Endodermal cell (in vitro differentiated cells): ENCODE measurements around the gene ACAP2. TPM values are rescaled to one million over a fixed set of nuclear protein-coding genes. Genes with fewer than 3 reads are reported as not detected.

Source experiments
- DNase-seq: peaks from one replicate; pipeline ENCODE4 v3.0.0-alpha.2; 2017
- H3K27ac ChIP-seq: 2 replicates; pipeline ENCODE4 v1.5.1; 2013; ENCODE audit warnings: mild to moderate bottlenecking, low read depth, low read length, moderate library complexity
- H3K27me3 ChIP-seq: 2 replicates; pipeline ENCODE4 v1.6.1; 2013; ENCODE audit warnings: mild to moderate bottlenecking, low read length, moderate library complexity; ENCODE audit not compliant: insufficient read depth, control insufficient read depth, poor library complexity, severe bottlenecking
- H3K36me3 ChIP-seq: 2 replicates; pipeline ENCODE4 v1.7.0; 2013; ENCODE audit warnings: mild to moderate bottlenecking, low read length, moderate library complexity; ENCODE audit not compliant: control insufficient read depth, insufficient read depth
- H3K4me1 ChIP-seq: one replicate; pipeline ENCODE4 v1.7.0; 2013; ENCODE audit warnings: low read length; ENCODE audit not compliant: control insufficient read depth, insufficient read depth
- H3K4me3 ChIP-seq: 2 replicates; pipeline ENCODE4 v1.5.1; 2013; ENCODE audit warnings: mild to moderate bottlenecking, low read length, moderate library complexity
- H3K9ac ChIP-seq: 2 replicates; pipeline ENCODE4 v1.6.1; 2013; ENCODE audit warnings: mild to moderate bottlenecking, low read length, moderate library complexity; ENCODE audit not compliant: poor library complexity, severe bottlenecking; ENCODE audit errors: extremely low read depth
- H3K9me3 ChIP-seq: 2 replicates; pipeline ENCODE4 v1.6.1; 2013; ENCODE audit warnings: mild to moderate bottlenecking, low read length, moderate library complexity; ENCODE audit not compliant: control insufficient read depth
- H3K27ac Mint-ChIP-seq: 2 replicates; pipeline ENCODE4 v1.8.0; 2020; ENCODE audit warnings: mixed read lengths
- H3K27me3 Mint-ChIP-seq: 2 replicates; pipeline ENCODE4 v1.8.0; 2021; ENCODE audit warnings: mild to moderate bottlenecking, mixed read lengths; ENCODE audit not compliant: insufficient read depth
- H3K36me3 Mint-ChIP-seq: 2 replicates; pipeline ENCODE4 v1.8.0; 2020; ENCODE audit warnings: low read depth, mixed read lengths
- H3K4me1 Mint-ChIP-seq: 2 replicates; pipeline ENCODE4 v1.8.0; 2020; ENCODE audit warnings: mixed read lengths
- H3K4me3 Mint-ChIP-seq: 2 replicates; pipeline ENCODE4 v1.8.0; 2020; ENCODE audit warnings: mild to moderate bottlenecking, moderate library complexity, mixed read lengths
- H3K9me3 Mint-ChIP-seq: 2 replicates; pipeline ENCODE4 v1.8.0; 2020; ENCODE audit warnings: mild to moderate bottlenecking, mixed read lengths
- CTCF ChIP-seq: fragments of 200-600 bp; sonication (generic); conservative IDR thresholded peaks from 2 replicates; pipeline ENCODE4 v1.5.0; 2021; ENCODE audit warnings: antibody characterized with exemption, mild to moderate bottlenecking
- WGBS, 2 experiments: methylation state at CpG; one replicate each; pipeline versions ENCODE4 v1.1.5 to v1.1.7; 2013; ENCODE audit warnings: missing lambda C conversion rate in 2 of 2, mixed read lengths in 1 of 2; ENCODE audit not compliant: insufficient coverage in 1 of 2, insufficient read length in 1 of 2; 5-methylcytosine and 5-hydroxymethylcytosine counted together
- total RNA-seq, 2 donors: library from RNA; stranded (reverse); fragmentation: NEBNext Ultra II Directional in 1 of 2; extraction: Animal tissue kit (Norgen Biotek cat#: 25700) in 1 of 2; gene quantifications; 2 replicates in 1 of 2; 3 replicates in 1 of 2; pipeline ENCODE4 v1.2.1, GENCODE V29; 2021

ACAP2 gene
- total RNA-seq, 2 donors from 2014 or later = 61.9 to 70.5 TPM

GRCh38 chr3:195239121-195239520 lies 203.7 kb downstream of the ACAP2 start:
- peaks cover 12% of the 10 kb centered on the region for H3K36me3 ChIP-seq
- no peak overlapping the region for H3K9ac ChIP-seq
- H3K27ac ChIP-seq = no peak overlapping the region
- H3K9me3 ChIP-seq = peaks cover 4% of the 10 kb centered on the region
- peak; percentile 21 for DNase-seq
- H3K27me3 ChIP-seq = no peaks in the 10 kb centered on the region
- peaks cover 53% of the 10 kb centered on the region for H3K36me3 Mint-ChIP-seq
- H3K4me1 Mint-ChIP-seq = peaks cover 15% of the 10 kb centered on the region
- no peak overlapping the region for H3K27ac Mint-ChIP-seq
- H3K4me1 ChIP-seq = no peaks in the 10 kb centered on the region
- no peak overlapping the region for H3K4me3 Mint-ChIP-seq
- 90% methylated on average over 3 of the region's 3 CpGs; no CpG with 5 or more reads in 1 of the 2 experiments for WGBS, 2 experiments
- no peak overlapping the region for H3K4me3 ChIP-seq
- H3K9me3 Mint-ChIP-seq = peaks cover 9% of the 10 kb centered on the region
- TF ChIP-seq CTCF = no peak
- no peaks in the 10 kb centered on the region for H3K27me3 Mint-ChIP-seq

- H3K27ac ChIP-seq = no peak overlapping the region
- Mint-ChIP-seq H3K4me3 (no peak overlapping the region), H3K27ac (no peak overlapping the region), H3K9me3 (peaks cover 9% of the 10 kb centered on the region), H3K36me3 (peaks cover 50% of the 10 kb centered on the region), H3K27me3 (no peaks in the 10 kb centered on the region), H3K4me1 (peaks cover 12% of the 10 kb centered on the region)
- peaks cover 12% of the 10 kb centered on the region for H3K36me3 ChIP-seq
- H3K9ac ChIP-seq = no peak overlapping the region
- no peaks in the 10 kb centered on the region for H3K4me1 ChIP-seq
- WGBS, 2 experiments = 89 to 91% methylated on average over 7 to 10 of the region's 10 CpGs
- no peak overlapping the region for H3K4me3 ChIP-seq
- peak; percentile 20 for DNase-seq
- H3K27me3 ChIP-seq = no peaks in the 10 kb centered on the region
- peaks cover 4% of the 10 kb centered on the region for H3K9me3 ChIP-seq
- no peak for TF ChIP-seq CTCF
These were observed 204.2 kb downstream of the ACAP2 start for GRCh38 chr3:195238586-195239118.

GRCh38 chr3:195238081-195238571 lies 204.7 kb downstream of the ACAP2 start:
- H3K4me1 ChIP-seq = no peaks in the 10 kb centered on the region
- Mint-ChIP-seq H3K27me3 (no peaks in the 10 kb centered on the region), H3K27ac (peak overlapping the region; percentile 50), H3K4me1 (peaks cover 12% of the 10 kb centered on the region), H3K4me3 (no peak overlapping the region), H3K36me3 (peaks cover 47% of the 10 kb centered on the region), H3K9me3 (peaks cover 11% of the 10 kb centered on the region)
- H3K9ac ChIP-seq = no peak overlapping the region
- no peak overlapping the region for H3K4me3 ChIP-seq
- TF ChIP-seq CTCF = no peak
- peaks cover 12% of the 10 kb centered on the region for H3K36me3 ChIP-seq
- peak; percentile 32 for DNase-seq
- no peak overlapping the region for H3K27ac ChIP-seq
- H3K27me3 ChIP-seq = no peaks in the 10 kb centered on the region
- H3K9me3 ChIP-seq = peaks cover 4% of the 10 kb centered on the region
- whole genome bisulfite sequencing, 2 experiments = 94 to 100% methylated on average over 9 to 12 of the region's 12 CpGs
